Inferior parietal cortex (tissue), 1 donor: ENCODE data around the gene KLF15.
A peak's percentile ranks its signal among the peaks of the same experiment; 100 is the strongest.

Experiments used
- DNase-seq: peaks from one replicate; pipeline ENCODE4 v3.0.0-alpha.2; 2016; ENCODE audit errors: extremely low spot score

The KLF15 gene

DNA sequence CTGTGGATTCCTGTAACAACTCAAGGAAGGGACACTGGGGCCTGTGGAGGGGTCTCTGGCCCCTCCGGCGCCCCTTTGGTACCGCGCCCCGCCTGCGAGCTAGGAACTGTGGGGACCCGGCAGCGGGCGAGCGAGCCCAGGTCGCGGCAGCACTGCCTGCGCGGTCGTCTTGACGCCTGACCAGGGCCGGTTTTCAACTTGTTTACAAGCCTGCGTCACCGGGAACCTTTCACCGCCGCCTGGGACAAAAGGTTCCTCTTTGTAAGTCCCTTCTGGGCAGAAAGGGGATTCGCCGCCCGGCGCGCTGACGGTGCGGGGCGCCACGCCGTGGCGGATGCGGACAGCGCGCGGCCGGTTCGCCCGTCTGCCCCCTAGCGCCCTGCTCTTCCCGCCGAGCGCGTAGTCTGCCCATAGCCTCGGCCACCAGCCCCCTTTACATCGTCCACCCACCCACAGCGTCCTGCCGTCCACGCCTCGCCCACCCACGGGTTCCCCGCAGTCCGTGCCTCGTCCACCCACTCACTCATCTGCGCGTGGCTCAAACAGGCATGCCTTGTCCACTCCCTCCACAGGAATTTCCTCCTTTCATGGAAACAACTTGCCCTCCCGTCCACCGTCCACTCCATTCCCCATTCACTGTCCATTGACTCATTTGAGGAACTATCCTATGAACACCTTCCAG, 32.0 kb upstream of the KLF15 start:
- DNase-seq, result peak; percentile 85

DNA sequence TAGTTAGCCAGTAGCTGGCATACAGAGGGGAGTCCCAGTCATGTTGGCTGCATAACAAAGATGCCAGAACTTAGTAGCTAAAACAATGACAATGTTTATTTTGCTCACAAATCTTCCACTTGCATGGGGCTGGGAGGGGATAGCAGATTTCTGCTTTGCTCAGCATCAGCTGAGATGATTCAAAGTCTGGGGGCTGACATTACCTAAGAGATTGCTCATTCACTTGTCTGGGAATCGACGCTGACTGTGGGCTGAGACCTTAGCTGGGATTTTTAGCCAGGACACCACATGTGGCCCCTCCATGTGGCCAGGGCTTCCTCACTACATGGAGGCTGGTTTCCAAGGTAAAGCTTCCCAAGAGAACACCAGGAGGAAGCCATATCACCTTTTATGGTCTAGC, 24.8 kb upstream of the KLF15 start:
- DNase-seq, result no peak

DNA sequence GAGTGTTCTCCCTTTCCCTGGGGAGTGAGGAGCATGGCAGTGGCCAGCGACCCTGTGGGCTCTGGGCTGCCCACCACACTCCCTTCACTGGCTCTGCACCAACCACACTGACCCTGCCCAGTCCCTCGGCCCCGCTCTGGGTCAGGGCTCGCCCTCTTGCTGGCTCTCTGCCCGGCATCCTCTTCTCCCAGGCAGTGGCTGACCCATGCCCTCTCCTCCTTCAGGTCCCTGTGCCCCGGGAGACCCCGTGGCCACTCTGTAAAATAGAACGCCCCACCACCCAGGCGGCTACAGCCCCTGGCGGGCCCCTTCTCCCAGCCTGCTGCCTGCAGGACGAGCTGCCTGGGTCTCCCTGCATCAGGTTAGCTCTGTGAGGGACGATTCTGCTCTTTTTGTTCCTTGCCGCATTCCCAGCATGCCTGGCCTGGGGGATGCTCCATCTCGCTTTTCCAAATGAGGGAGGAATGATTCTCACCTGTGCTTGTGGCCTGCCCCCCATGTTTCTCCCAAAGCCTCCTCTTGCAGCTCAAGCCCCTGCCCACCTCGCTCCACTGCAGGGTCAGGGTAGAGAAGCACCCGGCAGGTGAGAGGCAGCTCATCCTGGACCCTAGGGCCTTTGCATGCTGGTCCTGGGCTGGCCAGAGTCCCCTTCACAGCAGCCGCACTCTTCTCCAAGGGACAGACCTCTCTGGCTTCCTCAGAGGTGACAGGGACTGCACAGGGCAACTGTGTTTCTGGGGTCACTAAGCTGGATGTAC, 23.0 kb upstream of the KLF15 start:
- DNase-seq, result no peak

DNA sequence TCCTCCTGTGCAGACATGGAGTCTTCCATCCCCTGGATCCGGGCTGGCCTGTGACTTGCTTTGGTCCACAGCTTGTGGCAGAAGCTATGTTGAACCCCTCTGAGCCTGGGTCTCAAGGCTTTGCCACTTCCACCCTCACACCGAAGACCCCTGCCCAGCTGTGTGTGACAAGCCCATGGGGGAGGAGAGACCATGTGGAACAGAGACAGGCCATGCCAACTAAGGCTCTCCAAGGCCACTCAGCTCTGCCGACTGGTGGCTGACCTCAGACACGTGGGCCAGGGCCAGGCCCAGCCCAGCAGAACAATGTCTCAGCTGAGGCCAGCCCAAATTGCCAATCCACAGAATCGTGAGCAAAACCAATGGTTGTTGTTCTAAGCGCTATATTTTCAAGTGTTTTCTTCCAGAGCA, 21.1 kb upstream of the KLF15 start:
- no peak for DNase-seq

DNA sequence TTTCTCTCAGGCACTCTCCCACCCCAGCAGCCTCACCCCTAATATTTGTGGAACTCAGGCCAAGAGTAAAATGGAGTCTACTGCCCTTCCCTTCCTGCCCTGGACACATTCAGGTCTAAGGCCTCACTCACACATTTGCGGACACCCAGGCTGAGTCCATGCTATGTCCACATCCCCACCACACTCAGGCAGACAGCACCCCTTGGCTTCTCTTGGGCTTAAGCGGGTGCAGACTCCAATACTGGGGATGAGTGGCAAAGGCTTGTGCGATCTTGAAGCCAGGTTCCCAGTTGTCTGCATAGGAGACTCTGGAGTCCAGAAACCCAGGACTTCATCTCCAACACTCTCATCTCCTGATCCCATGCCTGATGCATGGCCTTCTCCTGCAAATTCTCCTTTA, 20.0 kb upstream of the KLF15 start:
- no peak for DNase-seq

DNA sequence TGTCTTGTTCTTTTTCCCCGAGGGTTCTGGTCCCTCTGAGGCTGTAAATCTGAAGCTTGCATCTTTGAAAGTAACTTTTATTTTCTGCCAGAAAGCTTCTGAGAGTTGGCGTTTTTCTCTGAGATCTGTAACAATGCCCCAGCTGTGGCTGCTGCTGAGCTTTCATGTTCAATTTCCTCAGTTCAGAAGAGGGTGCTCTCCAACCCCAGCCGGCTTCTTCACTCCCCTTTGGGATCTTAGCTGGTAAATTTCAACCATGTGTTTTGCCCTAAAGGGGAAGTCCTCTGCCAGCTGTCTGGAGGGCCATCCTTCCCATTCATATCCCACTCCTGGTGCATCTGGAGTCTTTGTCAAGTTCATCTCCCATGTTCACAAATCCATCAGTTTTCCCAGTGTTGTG, 19.2 kb upstream of the KLF15 start:
- DNase-seq, result no peak

DNA sequence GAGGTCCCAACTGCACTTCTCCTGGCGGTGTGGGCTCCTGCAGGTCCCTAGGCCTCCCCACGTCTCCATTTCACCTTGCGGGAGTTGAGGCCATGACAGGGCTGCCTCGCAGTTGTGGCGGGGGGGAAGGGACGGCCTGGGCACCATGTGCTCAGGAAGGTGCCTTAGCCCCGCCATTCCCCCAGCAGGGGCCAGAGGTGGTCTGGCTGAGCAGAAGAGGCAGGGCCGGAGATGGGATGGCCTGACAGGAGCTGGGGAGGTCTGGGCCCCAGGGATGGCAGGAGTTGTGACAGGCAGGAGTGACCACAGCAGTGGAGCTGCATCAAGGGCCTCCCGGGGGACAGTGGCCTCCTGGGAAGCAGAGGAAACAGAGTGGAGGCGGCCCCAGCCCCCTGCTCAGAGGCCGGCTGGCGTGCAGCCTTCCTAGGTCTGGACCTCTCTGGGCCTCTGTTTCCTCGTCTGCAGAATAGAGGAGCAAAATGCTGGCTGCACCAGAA, 18.7 kb upstream of the KLF15 start:
- no peak for DNase-seq

DNA sequence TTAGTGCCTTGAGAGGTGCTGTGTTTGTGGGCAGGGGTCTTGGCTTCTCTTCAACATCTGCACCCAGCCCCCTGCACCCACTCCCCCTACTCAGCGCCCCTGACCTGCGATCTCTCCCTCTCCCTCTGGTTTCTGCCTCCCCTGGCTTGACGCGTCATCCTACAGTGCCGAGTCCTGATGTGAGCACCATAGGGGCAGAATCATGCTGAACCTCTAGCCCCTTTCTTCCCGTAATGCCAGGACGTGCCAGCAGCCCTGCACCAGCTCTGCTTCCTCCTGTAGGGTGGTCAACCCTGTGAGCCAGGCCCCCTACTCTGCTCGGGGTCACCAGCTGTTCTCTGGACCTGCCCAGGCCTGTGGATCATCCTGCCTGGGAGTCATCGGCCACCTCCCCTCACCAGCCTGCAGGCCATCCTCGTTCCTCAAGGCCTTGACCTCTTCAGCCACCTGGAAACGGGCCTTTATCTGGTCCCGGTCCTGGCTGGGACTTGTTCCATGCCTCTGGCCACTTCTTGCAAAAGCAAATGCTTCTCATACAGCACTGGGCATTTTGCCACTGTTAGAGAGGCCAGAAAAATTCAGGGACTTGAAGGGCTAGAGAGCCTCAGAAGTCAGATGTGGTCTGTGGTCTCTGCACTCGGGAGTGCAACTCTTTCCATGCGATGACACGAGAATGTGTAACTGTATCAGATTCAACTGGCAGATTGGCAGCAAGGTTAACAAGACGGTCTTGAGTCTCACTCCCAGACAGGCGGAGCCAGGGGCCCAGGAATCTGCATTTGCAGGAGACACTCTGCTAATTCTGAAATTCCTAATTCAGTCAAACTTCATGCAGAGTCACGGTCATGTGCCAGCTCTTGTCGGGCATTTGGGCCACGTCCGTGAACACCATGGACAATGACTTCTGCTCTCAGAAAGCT, 16.7 kb upstream of the KLF15 start:
- peak; percentile 10 for DNase-seq

DNA sequence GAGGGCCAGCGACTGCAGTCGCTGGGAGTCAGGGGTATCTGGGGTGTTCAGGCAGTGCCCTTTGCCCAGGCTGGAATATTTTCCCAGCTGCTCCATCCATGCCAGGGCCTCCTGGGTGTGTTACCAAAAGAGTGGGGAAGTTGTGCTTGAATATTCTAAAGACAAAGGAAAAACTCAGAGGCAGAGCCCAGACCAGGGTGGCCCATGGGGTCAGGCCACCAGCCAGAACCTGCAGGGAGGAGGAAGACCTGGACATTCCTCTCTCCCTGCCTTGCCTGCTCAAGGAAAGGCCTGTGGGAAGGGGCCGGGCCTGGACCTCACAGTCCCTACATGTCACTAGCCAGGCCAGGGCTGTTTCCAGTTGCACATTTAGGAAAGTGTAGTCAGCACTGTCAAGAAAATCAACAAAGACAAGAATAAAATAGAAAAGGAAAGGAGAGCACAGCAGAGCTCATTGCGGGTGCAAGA, 16.0 kb upstream of the KLF15 start:
- no peak for DNase-seq

DNA sequence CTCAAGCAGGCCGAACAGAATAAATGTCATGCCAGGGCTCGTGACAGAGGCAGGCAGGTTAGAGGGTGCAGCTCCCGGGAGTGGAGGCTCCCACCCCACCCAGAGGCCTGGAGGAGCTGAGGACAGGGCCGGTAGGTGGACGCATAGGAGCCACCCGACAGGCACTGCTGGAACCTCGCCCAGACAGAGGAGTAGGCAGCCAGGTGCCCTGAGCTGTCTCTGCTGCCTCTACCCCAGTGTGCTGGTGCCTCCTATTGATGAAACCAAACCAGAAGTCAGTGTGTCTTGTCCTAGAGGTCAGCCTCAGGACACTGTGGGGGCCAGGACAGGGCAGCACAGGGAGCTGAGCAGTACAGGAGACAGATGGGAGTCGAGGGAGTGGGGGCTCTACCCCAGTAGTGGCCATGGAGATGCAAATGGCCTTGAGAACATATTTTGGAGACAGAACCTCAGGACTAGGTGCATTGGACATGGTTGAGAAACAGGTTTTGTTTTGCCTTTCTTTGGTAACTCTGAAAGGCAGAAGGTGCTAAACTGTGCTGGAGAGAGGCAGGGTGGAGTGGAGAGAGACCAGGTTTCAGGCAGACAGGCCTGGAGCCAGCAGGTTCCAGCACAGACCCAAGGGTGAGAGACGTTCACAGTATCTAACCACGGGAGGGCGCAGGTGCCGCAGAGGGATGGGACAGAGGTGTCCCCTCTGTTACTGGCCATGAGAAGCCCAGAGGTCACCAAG, 15.4 kb upstream of the KLF15 start:
- no peak for DNase-seq

DNA sequence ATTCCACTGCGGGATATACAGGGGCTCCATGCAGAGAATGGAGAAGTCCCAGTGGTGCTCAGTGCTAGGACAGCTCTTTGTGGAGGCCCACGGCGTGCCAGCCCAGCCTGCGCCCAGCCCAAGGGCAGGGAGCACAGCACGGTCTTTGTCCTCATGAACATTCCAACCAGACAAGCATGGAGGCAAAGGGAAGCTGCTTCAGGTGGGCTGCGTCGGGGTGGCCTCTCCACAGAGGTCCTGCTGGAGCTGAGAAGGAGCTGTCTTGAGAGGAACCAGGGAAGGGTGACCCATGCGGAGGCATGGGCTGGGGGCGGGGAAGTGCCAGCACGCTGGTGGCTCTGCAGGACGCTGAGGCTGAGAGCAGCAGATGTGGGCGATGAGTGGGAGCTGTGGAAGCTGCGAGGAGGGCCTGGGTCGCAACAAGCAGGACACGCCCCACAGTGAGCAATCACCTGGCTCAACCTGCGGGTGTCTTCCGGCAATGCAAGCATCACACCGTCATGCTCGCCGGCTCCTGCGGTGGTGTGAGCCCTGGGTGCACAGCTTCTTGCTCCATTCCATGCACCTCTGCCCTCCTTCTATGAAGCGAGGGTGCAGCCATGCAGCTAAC, 14.0 kb upstream of the KLF15 start:
- no peak for DNase-seq

DNA sequence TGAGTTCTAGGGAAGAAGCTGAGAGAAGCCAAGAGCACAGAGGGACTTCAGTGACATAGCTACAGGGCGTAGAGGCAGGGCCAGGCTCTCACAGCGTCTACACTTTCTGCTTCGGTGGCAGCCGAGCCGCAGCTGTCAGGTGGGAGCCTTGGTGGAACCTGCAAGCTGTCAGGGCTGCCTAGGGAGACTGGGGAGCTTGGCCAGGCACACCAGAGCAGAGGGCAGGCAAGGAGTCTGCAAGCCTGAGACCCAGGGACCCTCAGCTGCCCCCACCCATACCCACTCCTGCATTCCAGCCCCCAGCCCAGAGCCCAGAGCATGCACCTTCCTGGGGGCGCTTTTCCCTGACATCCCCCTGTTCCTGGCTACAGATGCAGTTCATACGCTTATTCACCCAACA, 13.4 kb upstream of the KLF15 start:
- DNase-seq, result no peak

DNA sequence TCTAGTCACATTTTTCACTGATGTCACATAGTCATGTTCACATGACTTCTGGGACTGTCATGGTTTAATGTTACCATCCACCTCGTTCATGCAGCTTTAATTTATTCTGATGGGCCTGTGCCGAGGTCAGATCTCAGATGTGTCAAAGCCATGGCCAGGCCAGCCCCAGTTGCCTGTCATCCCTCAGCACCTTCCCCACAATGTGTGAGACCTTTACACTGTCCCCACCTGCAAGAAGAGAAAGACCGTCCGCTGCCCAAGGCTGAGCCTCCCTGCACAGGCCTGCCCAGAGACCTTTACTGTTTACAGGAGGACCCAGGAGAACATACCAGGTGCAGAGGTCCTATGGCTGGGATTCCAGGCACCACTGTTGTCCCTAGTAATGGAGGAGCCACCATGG, 12.8 kb upstream of the KLF15 start:
- no peak for DNase-seq

DNA sequence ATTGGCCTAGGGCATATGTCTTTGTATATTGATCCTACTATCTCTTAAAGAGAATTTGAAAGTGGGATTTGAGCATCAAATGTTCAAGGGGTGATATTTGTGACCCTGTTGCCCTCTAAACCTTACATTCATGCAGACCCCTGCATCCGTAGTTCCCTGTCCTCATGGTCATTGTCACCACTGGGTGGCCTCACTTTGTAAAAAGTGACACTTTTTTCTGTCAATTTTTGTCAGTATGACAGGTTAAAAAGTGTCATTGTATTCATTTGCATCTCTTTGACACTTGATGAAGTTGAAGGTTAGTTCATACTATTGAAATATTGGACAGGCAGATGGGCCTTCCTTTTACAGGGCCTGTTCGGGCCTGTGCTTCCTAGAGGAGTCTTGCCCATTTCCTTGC, 12.3 kb upstream of the KLF15 start:
- no peak for DNase-seq

DNA sequence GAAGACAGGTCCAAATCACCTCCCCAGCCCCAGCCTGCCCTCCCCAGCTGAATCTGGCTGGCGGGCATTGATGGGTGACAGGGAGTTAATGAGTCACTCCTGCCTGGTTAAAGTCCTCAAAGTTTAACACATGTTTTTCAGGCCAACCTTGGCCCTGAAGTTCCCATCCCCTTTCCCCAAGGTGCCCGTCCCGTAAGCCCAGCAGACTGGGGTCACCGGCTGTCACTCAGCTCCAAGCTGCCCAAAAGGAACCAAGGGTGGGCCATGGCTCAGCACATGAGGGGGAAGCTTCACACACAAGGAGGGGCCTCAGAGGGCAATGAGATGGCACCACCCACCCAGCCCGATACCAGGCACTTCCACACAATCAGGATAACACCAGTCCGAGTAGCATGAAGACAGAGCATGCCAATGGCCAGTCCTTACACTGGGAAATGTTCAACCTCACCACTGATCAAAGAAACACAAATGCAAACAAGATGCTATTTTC, 10.2 kb upstream of the KLF15 start:
- DNase-seq, result no peak

DNA sequence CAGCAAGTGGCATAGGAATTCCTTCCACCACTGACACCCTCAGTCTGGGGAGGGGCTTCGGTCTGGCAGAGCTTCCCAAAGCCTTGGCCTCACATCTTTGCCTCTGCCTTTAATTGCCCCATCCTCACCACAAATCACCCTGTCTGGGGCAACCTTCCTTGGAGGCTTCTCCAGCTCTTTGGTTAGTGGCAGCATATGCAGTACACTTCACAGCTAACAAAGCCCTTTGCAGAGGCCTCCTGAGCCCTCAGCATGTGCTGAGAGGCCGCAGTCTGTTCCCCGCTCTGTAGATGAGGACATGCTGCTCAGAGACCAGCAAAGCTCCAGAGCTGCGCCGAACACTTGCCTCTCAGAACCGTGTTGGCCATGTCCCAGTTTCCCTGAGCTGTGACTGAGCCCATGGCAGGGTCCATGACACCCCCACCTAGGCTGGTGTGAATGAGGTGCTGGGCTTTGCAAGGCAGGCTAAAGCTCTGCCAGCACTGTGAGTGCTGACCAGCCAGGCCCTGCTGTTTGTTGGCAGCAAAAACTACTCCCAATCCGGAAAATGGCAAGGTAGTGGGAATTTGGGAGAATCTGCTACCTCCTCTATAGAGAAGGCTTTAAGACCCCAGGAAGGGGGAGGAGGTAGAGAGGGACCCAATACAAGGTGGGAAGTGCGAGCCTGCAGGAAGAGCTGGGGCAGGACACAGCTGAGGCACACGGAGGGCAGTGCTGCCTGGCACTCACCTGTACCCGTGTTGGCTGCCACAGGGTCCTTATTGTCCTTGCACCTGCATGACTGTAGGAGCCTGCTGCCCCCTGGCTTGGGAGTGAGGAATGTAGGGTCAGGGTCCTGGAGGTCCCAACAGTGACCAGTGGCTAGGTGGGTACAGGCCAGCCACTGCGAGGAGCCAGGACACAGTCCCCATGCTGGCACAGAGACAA, 8.4 kb upstream of the KLF15 start:
- DNase-seq, result no peak

DNA sequence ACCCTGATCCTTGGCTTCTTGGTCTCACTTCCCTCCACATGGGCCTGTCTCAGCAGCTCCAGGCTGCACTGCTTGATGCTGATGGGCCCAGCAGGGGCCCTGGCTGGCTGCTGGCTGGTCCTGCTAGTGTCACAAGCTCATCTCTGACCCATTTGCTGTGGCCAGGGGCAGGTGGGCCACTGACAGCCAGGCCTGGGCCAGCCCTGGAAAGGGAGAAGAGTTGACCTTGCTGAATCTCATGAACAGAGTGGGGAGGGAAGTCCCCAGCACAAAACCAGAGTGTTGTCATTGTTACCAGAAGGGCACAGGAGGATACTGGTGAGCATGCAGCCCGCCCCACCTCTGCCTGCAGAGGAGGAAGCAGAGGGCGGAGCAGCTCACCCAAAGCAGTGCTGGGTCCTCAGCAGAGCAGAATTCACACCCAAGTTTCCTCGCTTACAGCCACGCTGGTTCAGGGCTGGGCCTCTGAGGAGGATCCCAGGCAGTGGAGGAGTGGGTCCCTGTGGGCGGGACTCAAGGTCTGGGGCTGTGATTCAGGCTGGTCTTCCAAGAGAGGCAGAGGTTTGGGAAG, 7.6 kb upstream of the KLF15 start:
- no peak for DNase-seq

DNA sequence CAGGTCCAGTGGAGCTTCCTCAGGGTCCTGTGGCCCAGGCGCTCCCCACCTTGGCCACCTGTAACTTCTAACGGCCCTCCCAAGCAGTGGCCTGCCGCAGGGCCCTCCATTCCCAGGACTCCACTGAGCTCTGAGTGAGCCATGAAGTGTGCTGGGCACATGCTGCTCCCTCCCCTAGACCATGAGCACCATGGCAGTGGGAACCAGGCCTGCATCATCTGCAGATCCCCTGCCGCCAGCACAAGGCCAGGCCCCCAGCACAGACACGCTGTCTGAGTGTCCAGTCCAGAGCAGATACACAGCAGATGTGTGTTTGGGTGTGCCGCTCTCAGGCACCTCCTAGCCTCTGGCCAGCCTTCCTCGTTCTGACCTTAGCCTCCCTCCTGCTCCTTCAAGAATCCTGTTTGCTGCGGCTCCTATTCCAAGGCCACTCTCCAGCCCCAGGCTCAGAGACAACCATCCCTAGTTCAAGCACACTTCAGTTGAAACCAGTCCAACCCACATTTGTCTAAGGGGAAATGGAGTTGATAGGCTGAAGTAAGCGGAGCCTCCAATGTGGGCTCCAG, 7.0 kb upstream of the KLF15 start:
- DNase-seq, result no peak

DNA sequence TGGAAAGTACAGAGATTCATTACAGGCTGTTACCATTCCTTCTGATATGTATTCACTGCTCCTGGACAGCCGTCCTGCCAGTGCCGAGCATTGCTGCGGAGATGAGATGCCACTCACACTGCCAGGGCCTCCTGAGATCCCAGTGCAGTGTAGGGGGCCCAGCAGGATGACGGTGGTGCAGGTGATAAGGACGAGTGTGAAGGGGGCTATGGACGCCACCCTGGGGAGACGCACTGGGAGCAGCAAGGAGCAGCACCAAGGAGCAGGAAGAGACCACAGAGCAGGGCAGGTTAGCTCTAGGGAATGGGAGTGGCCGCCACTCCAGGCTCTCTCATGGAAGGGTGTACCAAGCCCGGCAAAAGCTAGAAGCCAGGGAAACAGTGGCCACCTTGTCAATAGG, 4.0 kb upstream of the KLF15 start:
- no peak for DNase-seq
